Measurements from ENCODE around the gene WWOX. TPM values are rescaled to one million over a fixed set of nuclear protein-coding genes. Genes with fewer than 3 reads are reported as not detected.

WWOX gene
- total and polyA plus RNA-seq, 2 experiments from 2014 or later, result 22.1 to 123 TPM

DNA sequence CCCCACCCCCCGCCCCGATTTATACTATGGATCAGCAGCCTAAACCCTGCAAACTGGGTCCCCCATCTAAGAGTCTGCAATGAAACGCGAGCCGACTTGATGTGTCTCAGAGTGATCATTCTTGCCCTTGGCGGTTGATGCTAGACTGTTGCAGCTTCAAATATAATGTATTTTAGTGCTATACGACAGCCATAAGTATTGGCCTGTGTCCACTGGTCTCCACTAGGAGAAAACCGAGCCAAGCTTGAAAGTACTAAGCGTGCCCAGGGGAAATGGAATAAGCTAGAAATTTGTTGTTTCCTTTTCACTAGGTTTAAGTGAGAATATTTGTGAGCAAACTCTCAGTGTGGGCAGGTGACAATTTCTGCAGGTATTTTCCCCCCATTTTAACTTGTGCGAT, 789.9 kb downstream of the WWOX start:
- no peaks in the 10 kb centered on the region for H3K4me1 ChIP-seq (ENCODE audit: low read depth)
- H3K9me3 ChIP-seq (ENCODE audit: low read depth), result no peaks in the 10 kb centered on the region
- TF ChIP-seq, protein P1, sequence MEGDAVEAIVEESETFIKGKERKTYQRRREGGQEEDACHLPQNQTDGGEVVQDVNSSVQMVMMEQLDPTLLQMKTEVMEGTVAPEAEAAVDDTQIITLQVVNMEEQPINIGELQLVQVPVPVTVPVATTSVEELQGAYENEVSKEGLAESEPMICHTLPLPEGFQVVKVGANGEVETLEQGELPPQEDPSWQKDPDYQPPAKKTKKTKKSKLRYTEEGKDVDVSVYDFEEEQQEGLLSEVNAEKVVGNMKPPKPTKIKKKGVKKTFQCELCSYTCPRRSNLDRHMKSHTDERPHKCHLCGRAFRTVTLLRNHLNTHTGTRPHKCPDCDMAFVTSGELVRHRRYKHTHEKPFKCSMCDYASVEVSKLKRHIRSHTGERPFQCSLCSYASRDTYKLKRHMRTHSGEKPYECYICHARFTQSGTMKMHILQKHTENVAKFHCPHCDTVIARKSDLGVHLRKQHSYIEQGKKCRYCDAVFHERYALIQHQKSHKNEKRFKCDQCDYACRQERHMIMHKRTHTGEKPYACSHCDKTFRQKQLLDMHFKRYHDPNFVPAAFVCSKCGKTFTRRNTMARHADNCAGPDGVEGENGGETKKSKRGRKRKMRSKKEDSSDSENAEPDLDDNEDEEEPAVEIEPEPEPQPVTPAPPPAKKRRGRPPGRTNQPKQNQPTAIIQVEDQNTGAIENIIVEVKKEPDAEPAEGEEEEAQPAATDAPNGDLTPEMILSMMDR (IDR thresholded peaks at IDR 0.05; ENCODE audit: low read depth, low read length), result no peak
- no peaks in the 10 kb centered on the region for H3K36me3 ChIP-seq
- no peaks in the 10 kb centered on the region for H3K27me3 ChIP-seq
- no peak for DNase-seq (ENCODE audit: low read depth in 1 of 2, low spot score in 1 of 2)
- H3K4me3 ChIP-seq, result no peak overlapping the region
- H3K27ac ChIP-seq, result no peak overlapping the region

DNA sequence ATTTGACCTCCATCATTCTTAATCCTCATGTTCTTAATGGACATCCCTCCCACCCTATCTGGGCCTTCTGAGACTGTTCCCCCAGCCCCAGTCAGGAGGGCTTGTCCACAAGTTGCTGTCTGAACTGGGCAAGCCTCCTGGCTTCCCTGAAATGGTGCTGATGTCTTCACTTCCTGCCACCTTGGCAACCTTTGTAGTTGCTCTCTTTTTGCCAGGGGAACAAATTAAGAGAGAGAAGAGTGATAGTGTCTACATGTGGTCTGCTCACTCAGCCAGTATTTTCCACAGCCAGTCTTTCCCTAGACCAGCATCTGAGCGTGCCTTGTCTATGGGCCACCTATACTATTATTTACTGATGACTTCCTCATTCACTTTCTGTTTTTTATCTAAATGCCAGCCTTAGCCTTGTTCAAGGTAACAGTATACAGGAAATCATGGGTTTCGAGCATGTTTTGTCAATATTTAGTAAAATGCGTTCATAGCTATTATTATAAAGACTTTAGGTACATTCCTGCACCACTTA, 791.0 kb downstream of the WWOX start:
- H3K27ac ChIP-seq, result no peak overlapping the region
- no peak overlapping the region for H3K4me3 ChIP-seq
- TF ChIP-seq, protein P1 (IDR thresholded peaks at IDR 0.05; ENCODE audit: low read depth, low read length), result no peak
- no peaks in the 10 kb centered on the region for H3K4me1 ChIP-seq (ENCODE audit: low read depth)
- no peaks in the 10 kb centered on the region for H3K9me3 ChIP-seq (ENCODE audit: low read depth)
- no peaks in the 10 kb centered on the region for H3K36me3 ChIP-seq
- no peaks in the 10 kb centered on the region for H3K27me3 ChIP-seq
- no peak for DNase-seq (ENCODE audit: low read depth in 1 of 2, low spot score in 1 of 2)

DNA sequence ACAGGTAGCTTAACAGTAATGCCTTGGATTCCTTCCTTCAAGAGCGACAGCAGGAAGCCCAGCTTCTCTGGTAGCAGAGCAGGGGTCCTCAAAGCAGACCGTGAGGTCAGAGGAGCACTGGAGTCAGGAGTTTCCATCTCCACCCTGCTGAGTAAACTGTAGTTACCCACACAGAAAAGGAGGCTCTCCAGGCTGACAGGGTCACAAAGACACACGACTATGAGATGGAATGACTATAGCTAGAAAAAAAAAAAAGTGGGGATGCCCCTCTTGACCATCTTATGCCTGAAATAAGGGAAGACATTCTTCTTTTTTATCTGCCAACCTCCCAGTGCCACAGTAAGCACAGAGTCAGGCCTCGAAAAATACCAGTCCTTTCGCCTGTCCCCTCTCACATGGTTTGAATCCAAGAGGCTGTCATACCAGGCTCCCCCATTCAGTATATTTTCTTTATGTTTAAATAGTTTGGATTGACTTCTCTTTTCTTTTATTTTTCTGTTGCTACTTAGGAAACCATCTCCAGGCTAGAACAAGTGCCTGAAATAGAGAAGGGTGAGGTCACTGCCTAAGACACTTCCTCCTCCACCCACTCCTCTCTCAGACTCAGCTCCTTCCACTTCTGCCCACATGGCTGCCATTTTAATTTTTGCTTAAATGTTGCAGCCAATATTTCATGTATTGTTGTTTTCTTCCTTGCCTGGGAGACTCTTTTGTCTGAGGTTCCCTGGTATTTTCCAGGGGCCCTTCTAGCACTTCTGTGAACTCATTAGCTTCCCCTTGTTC, 793.7 kb downstream of the WWOX start:
- DNase-seq (ENCODE audit: low read depth in 1 of 2, low spot score in 1 of 2), result no peak
- Histone ChIP-seq H3K27ac (no peak overlapping the region), H3K27me3 (no peaks in the 10 kb centered on the region), H3K4me3 (no peak overlapping the region), H3K4me1 (ENCODE audit: low read depth) (no peaks in the 10 kb centered on the region), H3K36me3 (no peaks in the 10 kb centered on the region), H3K9me3 (ENCODE audit: low read depth) (no peaks in the 10 kb centered on the region)
- TF ChIP-seq, protein P1 (IDR thresholded peaks at IDR 0.05; ENCODE audit: low read depth, low read length), result no peak

DNA sequence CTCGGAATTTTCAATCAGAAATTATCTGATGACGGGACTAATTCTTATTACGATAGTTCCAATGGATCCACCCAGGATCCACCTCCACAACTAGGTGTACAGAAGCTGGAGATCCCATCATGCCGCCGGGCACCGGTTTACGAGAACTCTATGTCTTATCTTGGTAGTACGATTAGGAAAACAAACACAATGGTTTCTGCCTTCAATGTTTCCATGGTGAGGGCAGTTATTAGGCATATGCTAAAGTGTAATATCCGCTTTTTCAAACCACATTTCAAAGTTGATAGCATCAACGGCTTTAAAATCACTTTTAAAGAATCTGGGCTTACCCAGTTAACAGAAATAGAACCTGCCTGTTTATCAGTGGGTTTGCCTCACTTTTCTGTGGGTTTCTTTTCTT, 795.4 kb downstream of the WWOX start:
- Histone ChIP-seq H3K9me3 (ENCODE audit: low read depth) (no peaks in the 10 kb centered on the region), H3K36me3 (no peaks in the 10 kb centered on the region), H3K4me3 (no peak overlapping the region), H3K27me3 (no peaks in the 10 kb centered on the region), H3K4me1 (ENCODE audit: low read depth) (no peaks in the 10 kb centered on the region), H3K27ac (no peak overlapping the region)
- no peak for DNase-seq (ENCODE audit: low read depth in 1 of 2, low spot score in 1 of 2)
- TF ChIP-seq, protein P1 (IDR thresholded peaks at IDR 0.05; ENCODE audit: low read depth, low read length), result no peak

DNA sequence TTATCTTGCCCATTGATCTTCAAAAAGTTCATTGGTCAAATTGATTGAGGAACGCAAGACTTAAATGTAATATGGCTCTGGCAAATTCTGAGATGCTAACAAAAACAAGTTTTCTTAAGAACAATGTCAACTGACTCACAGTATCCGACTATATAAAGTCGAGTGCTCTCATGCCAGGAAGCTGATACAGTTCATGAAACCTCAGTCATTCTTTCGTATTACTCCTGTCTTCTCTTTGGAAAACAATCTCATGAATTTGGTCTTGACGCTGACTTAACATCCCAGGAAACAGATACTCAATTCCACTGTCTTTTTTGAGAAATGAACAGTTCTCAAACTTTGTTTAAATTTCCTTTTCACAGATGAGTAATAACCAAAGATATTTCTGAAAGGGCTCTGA, 796.2 kb downstream of the WWOX start:
- Histone ChIP-seq H3K9me3 (ENCODE audit: low read depth) (no peaks in the 10 kb centered on the region), H3K27me3 (no peaks in the 10 kb centered on the region), H3K4me3 (no peak overlapping the region), H3K27ac (no peak overlapping the region), H3K4me1 (ENCODE audit: low read depth) (no peaks in the 10 kb centered on the region), H3K36me3 (no peaks in the 10 kb centered on the region)
- TF ChIP-seq, protein P1 (IDR thresholded peaks at IDR 0.05; ENCODE audit: low read depth, low read length), result no peak
- no peak for DNase-seq (ENCODE audit: low read depth in 1 of 2, low spot score in 1 of 2)
